Erythroblast (primary cell): ENCODE results near the gene CYB5R3.
A peak's percentile ranks its signal among the peaks of the same experiment; 100 is the strongest.
"Not testable (repeated sequence)": the region's sequence is repeated elsewhere in the genome, so short reads cannot be mapped to it uniquely, and the experiment has no call there.

Experiments used
- DNase-seq, 2 experiments: peaks; one replicate each; lab custom pipeline; 2025; lab: John Stamatoyannopoulos, UW
- GATA1 ChIP-seq: IDR thresholded peaks from 2 replicates; pipeline ENCODE4 v1.6.1; 2011; ENCODE audit warnings: low read depth, mild to moderate bottlenecking, control low read depth, low read length, moderate library complexity
- POLR2A ChIP-seq: IDR thresholded peaks from 2 replicates; pipeline ENCODE4 v1.6.1; 2011; ENCODE audit warnings: mild to moderate bottlenecking, low read length

CYB5R3 gene

DNA sequence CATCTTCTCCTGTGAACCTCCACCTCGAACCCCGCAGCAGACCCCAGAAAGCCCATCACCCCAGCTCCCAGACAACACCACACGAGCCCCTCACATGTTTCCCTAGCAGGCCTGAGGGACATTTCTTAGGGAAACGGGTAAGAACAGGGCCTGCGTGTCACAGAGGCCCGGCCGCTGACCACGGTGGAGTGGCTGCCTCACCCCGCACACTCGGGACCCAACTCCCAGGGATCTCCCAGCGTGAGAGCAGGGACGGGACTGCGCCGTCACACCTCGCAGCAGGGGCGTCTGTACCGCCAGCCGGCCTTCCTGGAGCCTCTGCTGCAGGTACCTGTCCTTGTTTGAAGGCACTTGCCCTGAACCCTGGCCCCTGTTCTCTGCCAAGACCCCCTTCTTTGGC is 19.0 kb downstream of the CYB5R3 start:
- TF ChIP-seq POLR2A (no peak), GATA1 (no peak)
- no peak for DNase-seq

DNA sequence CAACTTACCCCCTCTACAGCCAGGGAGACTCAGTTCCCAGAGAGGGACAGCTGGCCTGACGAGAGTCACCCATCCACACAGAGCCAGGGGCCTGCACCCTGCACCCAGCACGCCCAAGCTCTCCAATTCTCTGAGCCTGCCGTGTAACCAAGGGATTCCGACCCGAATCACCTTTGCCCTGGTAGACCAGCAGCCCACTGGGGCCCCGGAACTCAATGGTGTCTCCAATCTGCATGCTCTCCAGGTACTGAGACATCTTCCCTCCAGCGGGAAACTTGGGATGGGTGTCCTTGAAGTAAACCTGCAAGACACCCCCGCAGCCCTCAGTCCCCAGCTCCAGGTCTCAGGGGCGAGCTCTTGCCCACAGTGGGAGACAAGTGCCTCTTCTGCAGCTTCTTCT is 21.2 kb downstream of the CYB5R3 start:
- no peak for TF ChIP-seq GATA1
- no peak for TF ChIP-seq POLR2A
- no peak for DNase-seq

DNA sequence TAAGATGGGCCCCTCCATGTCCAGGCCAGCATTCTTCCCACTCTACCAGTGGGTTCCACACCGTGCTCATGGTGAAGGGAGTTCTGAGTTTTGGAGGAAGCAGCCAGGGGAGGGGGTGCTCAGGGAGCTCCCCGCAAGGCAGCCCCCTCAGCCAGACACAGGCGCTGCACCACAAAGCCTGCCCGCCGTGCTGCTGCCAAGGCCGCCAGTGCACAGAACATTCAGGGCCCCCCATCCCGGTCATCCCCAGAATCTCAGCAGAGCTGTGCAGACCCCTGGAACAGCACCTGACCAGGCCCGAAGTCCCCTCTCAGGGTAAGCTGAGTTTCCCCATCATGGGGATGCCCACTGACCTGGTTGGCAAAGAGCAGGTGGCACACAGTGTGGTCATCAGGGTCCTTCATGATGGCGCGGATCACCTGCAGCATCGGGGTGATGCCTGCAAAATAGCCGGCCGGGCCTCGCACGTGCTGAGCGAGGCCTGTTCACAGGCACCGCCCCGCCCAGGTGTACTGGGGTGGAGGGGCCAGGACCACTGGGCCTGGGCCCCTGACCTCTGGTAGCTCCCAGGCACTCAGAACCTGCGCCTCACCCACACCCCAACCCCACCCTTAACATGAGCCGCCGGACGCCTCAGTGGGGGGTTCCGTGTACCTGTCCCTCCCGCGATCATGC is 22.1 kb downstream of the CYB5R3 start:
- TF ChIP-seq GATA1 (no peak), POLR2A (no peak)
- DNase-seq = no peak

DNA sequence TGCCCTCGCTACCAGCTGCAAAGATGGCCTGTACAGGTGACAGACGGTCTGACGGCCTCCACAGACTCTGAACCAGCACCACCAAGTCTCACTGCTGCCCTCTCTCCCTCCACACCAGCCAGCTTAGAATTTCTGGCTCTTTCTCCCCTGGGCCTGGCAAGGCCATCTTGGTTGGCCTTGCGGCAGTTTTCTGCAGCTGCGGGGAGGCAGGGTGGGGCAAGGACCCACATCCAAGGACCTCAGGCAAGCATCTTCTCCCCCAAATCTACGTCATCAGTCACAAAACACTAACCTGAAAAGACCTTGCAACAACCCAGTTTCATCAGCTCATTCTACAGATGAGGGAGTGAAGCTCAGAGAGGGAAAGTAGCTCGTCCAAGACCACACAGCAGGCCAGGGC is 22.8 kb downstream of the CYB5R3 start:
- TF ChIP-seq POLR2A = no peak
- DNase-seq = no peak

DNA sequence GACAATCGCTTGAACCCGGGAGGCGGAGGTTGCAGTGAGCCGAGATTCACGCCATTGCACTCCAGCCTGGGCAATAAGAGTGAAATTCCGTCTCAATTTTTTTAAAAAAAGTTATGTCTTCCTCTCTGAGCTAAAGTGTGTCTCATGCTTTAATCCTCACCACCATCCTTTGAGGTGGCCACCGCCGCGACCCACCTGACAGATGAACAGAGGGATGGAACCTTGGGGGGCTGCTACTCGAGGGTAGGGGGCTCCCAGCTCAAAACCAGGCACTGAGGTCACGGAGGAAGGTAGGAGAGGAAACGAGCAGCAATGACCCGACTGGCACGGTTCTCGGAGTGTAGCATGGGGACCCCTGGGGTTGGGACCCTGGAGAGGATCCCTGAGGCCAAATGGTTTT is 23.8 kb downstream of the CYB5R3 start:
- no peak for DNase-seq
- no peak for TF ChIP-seq POLR2A
- TF ChIP-seq GATA1 = no peak

DNA sequence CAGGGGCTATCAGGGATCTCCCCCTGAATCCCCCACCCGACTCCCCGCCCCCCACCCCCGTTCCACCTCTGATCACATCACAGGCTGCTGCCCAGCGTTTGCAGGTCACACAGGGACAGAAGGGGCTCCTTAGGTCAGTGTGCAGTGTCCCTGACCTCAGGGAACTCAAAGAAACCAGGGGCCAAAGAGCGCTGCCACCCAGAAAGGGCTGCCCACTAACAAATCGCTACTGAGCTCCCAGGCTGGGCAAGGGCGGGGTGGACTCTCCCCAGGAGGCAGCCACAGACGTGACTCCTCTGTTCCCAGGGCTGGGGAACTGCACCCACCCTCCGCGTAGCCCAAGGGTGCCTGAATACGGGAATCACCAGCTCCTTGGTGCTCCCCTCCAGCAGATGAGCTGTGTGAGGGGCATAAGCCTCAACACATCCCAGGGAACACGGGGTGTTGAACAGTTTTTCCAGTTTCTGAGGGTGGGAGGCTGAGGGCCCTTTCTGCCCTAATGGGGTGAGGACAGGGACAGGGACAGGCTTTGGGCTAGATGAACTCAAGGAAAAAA is 24.6 kb downstream of the CYB5R3 start:
- DNase-seq = no peak
- TF ChIP-seq POLR2A (no peak), GATA1 (no peak)

DNA sequence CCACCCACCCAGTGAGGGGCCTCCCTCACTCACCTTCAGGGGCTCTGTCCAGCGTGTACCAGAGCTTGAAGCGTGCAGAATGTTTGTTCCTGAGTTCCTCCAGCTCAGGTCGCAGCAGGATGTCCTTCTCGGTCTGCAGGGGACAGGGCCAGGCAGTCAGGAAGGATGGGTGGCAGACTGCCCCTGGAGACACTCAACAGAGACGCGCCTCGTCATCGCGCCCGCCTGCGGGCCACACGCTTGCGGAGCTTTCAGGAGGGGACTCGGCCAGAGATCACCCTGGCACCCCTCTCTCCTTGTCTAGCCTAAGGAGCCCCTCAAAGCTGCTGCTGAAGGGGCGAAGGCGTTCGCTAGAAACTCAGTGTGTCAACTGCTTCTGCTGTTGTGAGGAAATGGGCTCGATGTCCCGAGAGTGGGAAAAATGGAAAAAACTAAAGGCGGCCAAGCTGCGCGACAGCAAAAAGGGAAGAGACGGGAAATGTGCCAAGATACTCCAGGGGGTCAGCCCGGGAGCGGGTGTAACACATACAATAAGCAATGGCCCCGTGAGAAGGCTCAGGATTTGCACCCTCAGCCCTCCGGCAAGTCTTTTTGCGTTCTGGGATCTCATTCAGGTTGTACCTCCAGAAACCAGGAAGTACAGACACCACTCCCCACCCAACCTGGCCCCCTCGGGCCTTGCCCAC is 25.3 kb downstream of the CYB5R3 start:
- no peak for DNase-seq

DNA sequence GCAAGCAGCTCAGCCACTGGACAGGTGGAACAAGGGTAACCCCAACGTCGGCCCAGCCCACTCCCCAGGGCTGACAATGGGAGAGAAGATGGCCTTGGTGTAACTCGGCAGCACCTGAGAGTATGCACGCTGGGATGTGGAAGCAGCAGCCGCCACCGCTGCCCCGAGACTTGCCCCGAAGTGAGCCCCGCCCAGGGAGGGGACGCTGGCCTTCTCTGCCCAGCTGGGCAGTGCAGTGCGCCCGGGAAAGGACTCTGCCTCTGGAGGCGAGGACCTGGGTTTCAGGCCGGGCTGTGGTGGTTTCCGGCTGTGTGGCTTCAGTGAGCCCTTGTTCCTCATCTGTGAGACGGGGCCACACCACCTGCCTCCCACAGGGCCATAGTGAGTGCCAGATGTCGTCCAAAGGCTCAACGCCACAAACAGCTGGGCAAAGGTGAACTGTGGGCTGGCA is 25.9 kb downstream of the CYB5R3 start:
- TF ChIP-seq POLR2A (no peak), GATA1 (no peak)
- DNase-seq = no peak

More for the DNA sequence above, 25.3 kb downstream of the CYB5R3 start:
- TF ChIP-seq POLR2A (no peak), GATA1 (no peak)

DNA sequence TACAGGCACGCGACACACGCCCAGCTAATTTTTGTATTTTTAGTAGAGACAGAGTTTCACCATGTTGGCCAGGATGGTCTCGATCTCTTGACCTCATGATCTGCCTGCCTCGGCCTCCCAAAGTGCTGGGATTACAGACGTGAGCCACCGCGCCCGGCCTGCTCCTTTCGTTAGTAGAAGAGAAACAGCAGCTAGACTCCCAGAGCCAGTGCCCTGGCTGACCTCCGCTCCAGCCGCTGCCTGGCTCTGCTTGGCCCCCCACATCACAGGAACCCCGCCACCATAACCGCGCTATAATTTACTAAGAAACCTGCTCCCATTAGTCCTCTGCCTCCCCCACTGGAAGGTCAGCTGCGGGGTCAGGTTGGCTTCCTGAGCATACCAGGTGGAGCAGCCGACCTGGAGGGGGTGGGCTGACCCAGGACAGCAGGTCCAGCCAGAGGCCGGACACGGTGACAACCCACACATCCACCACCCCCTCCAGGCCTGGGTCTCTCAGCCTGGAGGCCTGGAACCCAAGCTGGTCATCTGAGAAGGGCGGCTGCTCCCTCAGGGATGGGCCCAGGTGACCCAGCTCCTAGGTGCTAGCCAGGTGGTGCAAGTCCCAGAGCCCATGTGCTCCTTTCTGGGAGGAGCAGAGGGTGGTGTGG is 27.0 kb downstream of the CYB5R3 start:
- no peak for DNase-seq
- no peak for TF ChIP-seq POLR2A

DNA sequence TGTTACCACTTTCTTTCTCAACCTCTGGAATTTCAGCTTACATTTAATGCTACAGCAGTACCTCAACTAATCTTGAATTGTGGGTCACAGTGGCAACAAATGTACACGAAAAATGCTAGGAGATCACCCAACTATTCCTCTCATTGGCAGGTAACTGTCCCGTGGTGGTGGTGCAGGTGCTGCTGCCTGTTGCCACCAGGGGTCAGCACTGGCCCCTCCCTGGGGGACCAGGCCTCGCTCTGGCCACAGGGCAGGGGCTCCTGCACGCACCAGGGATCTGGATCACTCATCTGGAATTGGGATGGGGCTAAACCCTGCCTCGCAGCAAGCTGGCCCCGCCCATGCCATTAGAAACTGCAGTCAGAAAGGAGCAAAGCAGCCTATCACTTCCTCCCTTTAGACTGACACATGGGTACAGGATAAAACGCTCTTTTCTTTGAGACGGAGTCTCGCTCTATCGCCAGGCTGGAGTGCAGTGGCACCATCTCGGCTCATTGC is 27.6 kb downstream of the CYB5R3 start:
- peak; percentile 66 to 75 for DNase-seq
- TF ChIP-seq GATA1 (no peak), POLR2A (no peak)

DNA sequence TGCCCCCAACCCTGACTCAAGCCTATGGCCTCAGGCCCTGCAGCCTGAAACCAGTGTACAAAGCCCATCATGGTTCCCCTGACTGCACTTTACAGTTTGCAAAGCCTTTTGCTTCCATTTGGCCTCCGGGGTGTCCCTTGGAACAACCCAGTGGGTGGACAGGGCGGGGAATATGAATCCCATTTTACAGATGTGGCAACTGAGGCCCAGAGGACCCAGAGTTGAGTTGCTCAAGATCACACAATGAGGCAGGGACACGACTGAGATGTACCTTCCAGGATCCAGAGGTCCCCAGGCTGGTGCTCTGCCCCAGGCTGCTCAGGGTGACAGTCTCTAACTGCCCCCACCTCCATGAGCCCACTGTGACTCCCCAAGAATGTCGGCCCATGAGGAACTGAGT is 29.1 kb downstream of the CYB5R3 start:
- TF ChIP-seq POLR2A (no peak), GATA1 (no peak)
- DNase-seq = no peak

DNA sequence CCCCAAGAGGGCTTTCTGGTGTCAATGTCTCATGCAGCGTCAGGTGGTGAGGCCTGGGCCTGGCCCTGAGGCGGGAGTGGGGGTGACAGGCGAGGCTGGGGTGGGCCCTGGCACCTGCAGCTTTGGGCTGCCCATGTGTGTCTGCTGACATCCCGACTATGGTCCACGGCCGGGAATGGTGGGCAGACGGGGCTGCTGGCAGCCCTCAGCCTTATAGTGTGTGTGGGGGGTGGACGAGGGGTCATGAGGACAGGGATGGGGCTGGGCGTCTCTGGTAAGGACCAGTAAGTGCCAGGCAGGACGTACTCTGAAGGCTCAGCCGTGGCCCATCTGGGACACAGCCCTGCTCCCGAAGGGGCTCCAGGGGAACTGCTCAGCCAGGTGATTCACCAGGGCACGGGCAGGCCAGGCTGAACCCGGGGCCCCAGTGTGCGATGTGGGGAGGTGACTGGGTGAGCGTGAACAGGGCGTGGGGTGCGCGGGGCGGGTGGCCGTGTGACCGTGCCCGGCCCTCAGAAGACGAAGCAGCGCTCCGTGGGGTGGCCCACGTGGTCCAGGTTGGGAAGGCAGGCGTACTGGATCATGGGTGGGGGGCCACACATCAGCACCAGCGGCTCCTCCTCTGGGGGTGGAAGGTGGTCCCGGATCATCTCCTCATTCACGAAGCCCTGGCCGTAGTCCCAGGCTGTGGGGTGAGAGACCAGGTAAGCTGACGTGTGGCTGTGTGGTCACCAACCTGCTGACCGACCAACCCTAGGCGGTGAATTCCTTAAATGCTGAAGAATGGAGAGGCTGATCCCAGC is 29.7 kb downstream of the CYB5R3 start:
- no peak for DNase-seq
- TF ChIP-seq POLR2A (no peak), GATA1 (no peak)

DNA sequence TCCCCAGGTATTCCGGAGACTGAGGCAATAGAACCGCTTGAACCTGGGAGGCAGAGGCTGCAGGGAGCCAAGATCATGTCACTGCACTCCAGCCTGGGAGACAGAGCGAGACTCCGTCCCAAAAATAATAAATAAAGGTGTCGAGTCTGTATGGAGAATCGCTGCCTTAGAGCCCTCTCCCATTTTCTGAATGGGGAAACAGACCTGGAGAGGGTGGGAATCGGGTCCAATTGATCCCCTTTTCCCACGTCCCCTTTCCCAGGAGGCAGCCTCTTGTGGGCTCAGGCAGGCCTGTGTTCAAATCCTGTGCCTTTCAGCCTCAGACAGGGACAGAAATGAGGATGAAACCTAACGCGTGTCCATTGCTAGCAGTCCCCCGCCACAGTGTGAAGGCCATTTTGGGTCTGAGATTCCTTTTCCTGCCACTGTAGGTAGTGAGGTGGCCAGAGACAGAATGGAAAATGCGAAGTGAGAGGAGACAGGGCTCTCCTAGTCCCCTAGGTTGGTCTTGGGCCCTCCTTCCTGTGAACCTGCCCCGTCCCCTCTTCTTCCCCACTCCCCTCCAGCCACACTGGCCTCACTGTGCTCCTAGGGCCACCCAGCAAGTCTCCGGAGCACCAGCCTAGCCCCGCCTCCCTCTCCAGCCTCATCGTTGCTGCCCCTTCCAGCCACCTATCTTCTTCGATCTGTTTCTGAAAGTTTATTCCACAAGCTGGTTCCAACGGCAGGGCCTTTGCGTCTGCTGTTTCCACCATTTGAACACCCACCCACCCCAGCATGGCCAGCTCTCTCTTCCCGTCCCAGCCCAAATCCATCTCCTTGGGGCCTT is 31.8 kb downstream of the CYB5R3 start:
- TF ChIP-seq POLR2A (peak; percentile 31), GATA1 (no peak)
- DNase-seq = no peak

DNA sequence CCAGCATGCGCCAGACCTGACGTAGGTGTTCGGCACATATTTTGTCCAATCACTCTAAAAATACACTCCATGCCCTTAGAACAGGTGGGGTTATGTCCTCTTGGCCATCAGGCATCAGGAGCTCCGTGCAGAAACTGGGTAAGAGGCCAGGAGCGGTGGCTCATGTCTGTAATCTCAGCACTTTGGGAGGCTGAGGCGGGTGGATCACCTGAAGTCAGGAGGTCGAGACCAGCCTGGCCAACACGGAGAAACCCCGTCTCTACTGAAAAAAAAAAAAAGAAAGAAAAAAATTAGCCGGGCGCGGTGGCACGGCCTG is 33.4 kb downstream of the CYB5R3 start:
- DNase-seq = not testable (repeated sequence)
